ENCODE results near the gene FAM171A1.

DNA sequence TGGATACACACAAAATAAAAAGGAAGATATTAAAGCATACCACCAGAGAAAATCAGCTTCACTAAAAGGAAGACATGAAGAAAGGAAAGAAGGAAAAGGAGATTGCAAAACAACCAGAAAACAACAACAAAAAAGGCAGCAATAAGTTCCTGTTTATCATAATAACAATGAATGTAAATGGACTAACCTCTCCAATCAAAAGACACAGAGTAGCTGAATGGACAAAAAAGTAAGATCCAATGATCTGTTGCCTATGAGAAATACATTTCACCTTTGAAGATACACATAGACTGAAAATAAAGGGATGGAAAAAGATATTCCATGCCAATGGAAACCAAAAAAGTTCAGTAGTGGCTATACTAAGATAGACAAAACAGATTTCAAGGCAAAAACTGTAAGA lies 30.3 kb upstream of the FAM171A1 start:
- TF ChIP-seq, protein P1, sequence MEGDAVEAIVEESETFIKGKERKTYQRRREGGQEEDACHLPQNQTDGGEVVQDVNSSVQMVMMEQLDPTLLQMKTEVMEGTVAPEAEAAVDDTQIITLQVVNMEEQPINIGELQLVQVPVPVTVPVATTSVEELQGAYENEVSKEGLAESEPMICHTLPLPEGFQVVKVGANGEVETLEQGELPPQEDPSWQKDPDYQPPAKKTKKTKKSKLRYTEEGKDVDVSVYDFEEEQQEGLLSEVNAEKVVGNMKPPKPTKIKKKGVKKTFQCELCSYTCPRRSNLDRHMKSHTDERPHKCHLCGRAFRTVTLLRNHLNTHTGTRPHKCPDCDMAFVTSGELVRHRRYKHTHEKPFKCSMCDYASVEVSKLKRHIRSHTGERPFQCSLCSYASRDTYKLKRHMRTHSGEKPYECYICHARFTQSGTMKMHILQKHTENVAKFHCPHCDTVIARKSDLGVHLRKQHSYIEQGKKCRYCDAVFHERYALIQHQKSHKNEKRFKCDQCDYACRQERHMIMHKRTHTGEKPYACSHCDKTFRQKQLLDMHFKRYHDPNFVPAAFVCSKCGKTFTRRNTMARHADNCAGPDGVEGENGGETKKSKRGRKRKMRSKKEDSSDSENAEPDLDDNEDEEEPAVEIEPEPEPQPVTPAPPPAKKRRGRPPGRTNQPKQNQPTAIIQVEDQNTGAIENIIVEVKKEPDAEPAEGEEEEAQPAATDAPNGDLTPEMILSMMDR (IDR thresholded peaks at IDR 0.05): no peak
- no peak for TF ChIP-seq EP300 (IDR thresholded peaks at IDR 0.05)
